Measurements from ENCODE around the gene ADAT3. TPM values are rescaled to one million over a fixed set of nuclear protein-coding genes. Genes with fewer than 3 reads are reported as not detected.
A peak's percentile ranks its signal among the peaks of the same experiment; 100 is the strongest.

ADAT3 gene
- total RNA-seq, 4 donors from 2014 or later, result 1.0 to 5.5 (median 2.8) TPM

DNA sequence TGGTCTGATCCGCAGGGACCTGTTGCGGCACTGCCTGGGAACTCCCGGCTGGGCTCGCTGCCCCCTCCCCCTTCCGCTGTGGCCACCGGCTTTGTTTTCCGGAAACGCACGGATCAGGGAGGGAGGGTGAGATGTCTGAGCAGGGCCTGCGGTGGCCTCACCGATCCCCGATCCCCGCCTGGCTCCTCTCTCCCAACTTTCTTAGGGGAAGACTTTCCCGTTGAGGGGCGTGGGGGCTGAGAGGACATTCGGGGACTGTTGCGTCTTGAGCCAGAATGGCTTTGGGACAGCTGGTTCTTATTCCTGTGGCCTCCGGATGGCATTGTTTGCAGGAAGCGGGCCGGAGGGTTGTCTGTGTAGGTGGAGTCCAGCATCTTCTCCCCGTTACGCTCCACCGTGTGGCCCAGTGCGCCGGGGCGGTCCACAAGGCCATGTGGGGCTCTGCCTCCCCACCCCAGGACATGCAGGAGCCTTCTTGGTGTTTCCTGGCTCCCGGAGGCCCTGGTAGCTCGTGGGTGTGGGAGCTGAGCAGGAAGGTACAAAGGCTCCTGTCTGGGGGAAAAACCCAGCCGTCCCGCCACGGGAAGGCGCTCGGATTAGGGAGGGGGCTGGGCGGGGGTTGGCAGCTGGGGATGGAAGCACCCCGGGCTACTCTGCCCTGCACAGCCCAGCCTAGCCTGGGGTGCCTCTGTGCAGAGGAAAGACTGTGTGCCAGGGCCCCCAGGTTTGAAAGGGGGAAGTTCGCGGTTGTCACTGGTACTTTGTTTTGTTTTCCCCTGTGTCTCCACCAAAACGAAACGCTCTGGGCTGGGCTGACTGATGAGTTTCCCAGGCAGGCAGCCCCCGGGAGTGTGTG, 37.1 kb downstream of the ADAT3 start:
- intact Hi-C loops (cut with DNase I; ENCODE audit: low total_unique reads), result no loop called here
- Histone ChIP-seq H3K27ac (peak overlapping the region; percentile 73 to 95), H3K4me1 (peaks cover 3 to 14% of the 10 kb centered on the region in 2 donors), H3K4me3 (peak overlapping the region; percentile 64 to 73), H3K9me3 (no peaks in the 10 kb centered on the region), H3K27me3 (no peaks in the 10 kb centered on the region), H3K36me3 (no peaks in the 10 kb centered on the region)
- TF ChIP-seq, protein P1, sequence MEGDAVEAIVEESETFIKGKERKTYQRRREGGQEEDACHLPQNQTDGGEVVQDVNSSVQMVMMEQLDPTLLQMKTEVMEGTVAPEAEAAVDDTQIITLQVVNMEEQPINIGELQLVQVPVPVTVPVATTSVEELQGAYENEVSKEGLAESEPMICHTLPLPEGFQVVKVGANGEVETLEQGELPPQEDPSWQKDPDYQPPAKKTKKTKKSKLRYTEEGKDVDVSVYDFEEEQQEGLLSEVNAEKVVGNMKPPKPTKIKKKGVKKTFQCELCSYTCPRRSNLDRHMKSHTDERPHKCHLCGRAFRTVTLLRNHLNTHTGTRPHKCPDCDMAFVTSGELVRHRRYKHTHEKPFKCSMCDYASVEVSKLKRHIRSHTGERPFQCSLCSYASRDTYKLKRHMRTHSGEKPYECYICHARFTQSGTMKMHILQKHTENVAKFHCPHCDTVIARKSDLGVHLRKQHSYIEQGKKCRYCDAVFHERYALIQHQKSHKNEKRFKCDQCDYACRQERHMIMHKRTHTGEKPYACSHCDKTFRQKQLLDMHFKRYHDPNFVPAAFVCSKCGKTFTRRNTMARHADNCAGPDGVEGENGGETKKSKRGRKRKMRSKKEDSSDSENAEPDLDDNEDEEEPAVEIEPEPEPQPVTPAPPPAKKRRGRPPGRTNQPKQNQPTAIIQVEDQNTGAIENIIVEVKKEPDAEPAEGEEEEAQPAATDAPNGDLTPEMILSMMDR (IDR thresholded peaks at IDR 0.05), result no peak
- no peak for TF ChIP-seq POLR2A (IDR thresholded peaks at IDR 0.05)
- DNase-seq, result peak; percentile 66 to 69

DNA sequence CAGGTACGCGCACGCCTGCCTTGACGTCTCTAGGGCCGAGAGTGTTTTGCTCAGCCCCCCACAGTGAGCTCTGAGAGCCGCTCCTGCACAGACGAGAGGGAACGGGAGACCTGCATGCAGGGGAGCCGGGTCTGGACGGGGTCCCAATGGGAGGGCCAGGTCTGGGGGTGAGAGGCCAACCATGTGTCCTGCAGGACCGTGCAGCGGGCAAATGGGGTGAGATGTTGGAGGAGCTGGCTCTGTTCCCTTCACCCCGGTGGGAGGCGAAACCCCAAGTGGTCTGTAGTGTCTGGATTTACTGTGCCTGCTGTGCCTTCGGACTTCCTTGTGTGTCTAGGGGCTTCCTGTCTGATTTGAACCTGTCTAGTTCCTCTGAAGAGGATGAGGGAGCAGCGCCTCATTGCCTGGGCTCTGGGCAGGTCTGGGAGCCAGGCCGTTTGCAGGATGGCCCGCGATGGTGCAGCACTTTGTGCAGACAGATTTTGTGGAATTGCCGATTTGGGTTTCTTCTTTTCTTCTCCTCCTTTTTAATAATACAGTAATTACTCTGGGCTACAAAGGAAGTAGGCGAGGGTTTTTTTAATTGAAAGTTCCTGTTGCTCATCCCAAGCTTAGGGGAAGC, 37.8 kb downstream of the ADAT3 start:
- Histone ChIP-seq H3K27me3 (no peaks in the 10 kb centered on the region), H3K9me3 (no peaks in the 10 kb centered on the region), H3K27ac (peak overlapping the region; percentile 73 to 95), H3K4me3 (peak overlapping the region in 1 of 2 donors; percentile 73), H3K4me1 (peaks cover 3 to 14% of the 10 kb centered on the region in 2 donors), H3K36me3 (no peaks in the 10 kb centered on the region)
- no peak for TF ChIP-seq POLR2A (IDR thresholded peaks at IDR 0.05)
- TF ChIP-seq, protein P1 (IDR thresholded peaks at IDR 0.05), result no peak
- no peak for DNase-seq
- intact Hi-C loops (cut with DNase I; ENCODE audit: low total_unique reads), result no loop called here

DNA sequence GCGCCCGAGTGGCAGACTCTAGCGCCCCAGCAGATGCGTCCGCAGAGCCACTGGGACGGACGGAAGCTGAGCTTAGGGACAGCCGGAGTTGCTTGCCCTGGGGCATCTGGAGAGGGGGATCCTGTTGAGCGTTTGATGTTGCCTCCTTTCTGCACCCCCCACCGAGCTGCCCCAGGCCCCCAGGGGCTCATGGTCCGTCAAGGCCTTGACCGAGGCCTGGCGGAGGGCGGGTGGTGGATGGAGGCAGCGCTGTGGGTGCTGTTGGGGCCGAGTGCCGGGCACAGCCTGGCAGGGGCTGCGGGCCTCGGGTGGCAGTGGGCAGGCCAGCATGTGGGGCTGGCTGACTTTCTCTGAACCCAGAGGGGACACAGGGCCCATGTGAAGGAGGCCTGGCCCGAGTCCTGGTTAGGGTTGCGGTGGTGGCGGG, 38.5 kb downstream of the ADAT3 start:
- Histone ChIP-seq H3K36me3 (no peaks in the 10 kb centered on the region), H3K4me3 (no peak overlapping the region), H3K27ac (no peak overlapping the region), H3K4me1 (peaks cover 3 to 14% of the 10 kb centered on the region in 2 donors), H3K27me3 (no peaks in the 10 kb centered on the region), H3K9me3 (no peaks in the 10 kb centered on the region)
- intact Hi-C loops (cut with DNase I; ENCODE audit: low total_unique reads), result no loop called here
- no peak for DNase-seq
- TF ChIP-seq, protein P1 (IDR thresholded peaks at IDR 0.05), result no peak
- no peak for TF ChIP-seq POLR2A (IDR thresholded peaks at IDR 0.05)

DNA sequence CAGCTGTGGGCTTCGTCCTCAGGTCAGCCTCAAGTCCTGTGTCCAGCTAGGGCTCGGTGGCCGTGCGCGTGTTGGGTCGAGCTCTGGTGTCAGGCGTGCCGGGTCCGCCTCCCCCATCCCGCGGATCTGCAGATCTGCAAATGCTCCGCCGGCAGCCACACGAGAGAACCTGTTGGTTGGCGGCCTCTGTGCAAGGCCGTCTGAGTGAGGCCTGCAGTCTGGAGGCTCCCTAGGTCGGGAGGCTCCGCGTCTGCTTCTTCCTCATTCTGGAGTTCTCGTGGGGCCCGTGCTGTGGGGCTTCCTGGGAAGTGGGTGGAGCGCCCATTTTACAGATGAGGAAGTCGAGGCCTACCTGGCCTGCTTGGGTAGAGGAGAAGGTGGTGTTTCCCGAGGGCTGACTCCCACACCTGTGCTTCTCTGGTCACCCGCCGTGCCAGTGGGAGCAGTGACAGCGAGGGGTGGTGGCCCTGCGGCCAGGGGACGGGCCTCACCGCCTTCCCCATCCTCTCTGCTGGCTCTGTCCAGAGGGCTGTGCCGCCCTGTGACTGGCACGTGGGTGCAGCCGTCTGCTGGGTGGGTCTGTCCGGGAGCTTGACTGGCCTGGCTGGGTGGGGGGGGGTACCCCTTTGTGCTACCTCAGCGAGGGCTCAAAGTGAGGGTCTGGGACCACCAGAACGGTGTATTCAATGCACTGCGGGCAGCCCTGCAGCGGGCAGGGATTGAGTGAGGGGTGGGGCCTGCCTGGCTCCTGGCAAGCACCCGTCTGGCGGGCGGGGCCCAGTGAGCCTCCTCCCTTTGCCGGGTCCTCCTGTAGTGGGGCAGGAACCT, 39.1 kb downstream of the ADAT3 start:
- no peak overlapping the region for H3K4me3 ChIP-seq
- no peaks in the 10 kb centered on the region for H3K9me3 ChIP-seq
- H3K27me3 ChIP-seq, result no peaks in the 10 kb centered on the region
- no peak for DNase-seq
- no peaks in the 10 kb centered on the region for H3K36me3 ChIP-seq
- H3K27ac ChIP-seq, result no peak overlapping the region
- H3K4me1 ChIP-seq, result peaks cover 3 to 14% of the 10 kb centered on the region in 2 donors
- intact Hi-C loops (cut with DNase I; ENCODE audit: low total_unique reads), result no loop called here
- TF ChIP-seq, protein P1 (IDR thresholded peaks at IDR 0.05), result no peak
- no peak for TF ChIP-seq POLR2A (IDR thresholded peaks at IDR 0.05)

Data from uterus (tissue), 4 donors.